HepG2 (cell line): ENCODE results near the gene OR2B2.

ENCODE experiments used
- BRCA1 ChIP-seq: sonication (generic); formaldehyde crosslinking; IDR thresholded peaks from 2 replicates; pipeline ENCODE4 v1.4.0; 2020; ENCODE audit warnings: missing genetic modification reagents
- CHD4 ChIP-seq: fragments of 200-600 bp; sonication (generic); IDR thresholded peaks from 2 replicates; pipeline ENCODE4 v1.7.0; 2017; ENCODE audit warnings: mild to moderate bottlenecking, low read length, borderline replicate concordance
- FOSL2 ChIP-seq: sonication (generic); formaldehyde crosslinking; IDR thresholded peaks from 2 replicates; pipeline ENCODE4 v1.4.0; 2020; ENCODE audit warnings: missing genetic modification reagents
- POLR2AphosphoS5 ChIP-seq: IDR thresholded peaks from 2 replicates; pipeline ENCODE4 v1.6.1; 2012; ENCODE audit warnings: low read depth, low read length
- RAD21 ChIP-seq: fragments of 450-650 bp; formaldehyde crosslinking; IDR thresholded peaks from 2 replicates; pipeline ENCODE4 v1.5.0; 2020; ENCODE audit warnings: mild to moderate bottlenecking
- SETDB1 ChIP-seq: sonication (generic); formaldehyde crosslinking; IDR thresholded peaks from 2 replicates; pipeline ENCODE4 v1.5.1; 2020; ENCODE audit warnings: missing genetic modification reagents, mild to moderate bottlenecking, borderline replicate concordance
- ZNF556 ChIP-seq: sonication (generic); formaldehyde crosslinking; IDR thresholded peaks from 2 replicates; pipeline ENCODE4 v1.4.0; 2020; ENCODE audit warnings: mild to moderate bottlenecking, missing genetic modification reagents, borderline replicate concordance
- ZNF747 ChIP-seq: sonication (generic); formaldehyde crosslinking; IDR thresholded peaks from 2 replicates; pipeline ENCODE4 v1.8.1; 2023; ENCODE audit warnings: missing genetic modification reagents, mild to moderate bottlenecking, borderline replicate concordance
- TF ChIP-seq, protein P1 (sequence below): sonication (generic); formaldehyde crosslinking; IDR thresholded peaks from 2 replicates; pipeline ENCODE4 v1.5.0; 2020; ENCODE audit warnings: mild to moderate bottlenecking, missing genetic modification reagents, moderate library complexity
- TF ChIP-seq, protein P2 (sequence below): sonication (generic); formaldehyde crosslinking; IDR thresholded peaks from 2 replicates; pipeline ENCODE4 v1.4.0; 2020; ENCODE audit warnings: missing genetic modification reagents, borderline replicate concordance

DNA sequence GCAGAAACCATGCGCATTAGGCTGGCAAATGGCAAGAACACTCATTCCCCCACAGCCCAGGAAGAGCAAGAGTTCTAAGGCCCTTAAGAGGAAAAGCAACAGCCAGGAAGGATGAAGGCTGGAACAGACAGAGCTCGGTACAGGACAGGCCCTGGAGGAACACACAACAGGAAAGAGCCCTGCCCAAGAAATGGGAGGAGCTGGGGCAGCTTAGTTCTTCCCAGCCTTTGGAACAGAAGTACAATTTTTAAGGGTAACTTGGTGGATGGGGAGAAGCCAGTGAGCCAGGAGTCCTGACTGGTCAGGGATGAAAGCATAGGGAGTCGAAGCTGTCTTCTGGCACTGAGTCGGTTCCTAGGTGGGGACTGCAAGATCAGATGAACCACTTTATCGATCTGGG is 32.4 kb downstream of the OR2B2 start:
- TF ChIP-seq, protein P1, sequence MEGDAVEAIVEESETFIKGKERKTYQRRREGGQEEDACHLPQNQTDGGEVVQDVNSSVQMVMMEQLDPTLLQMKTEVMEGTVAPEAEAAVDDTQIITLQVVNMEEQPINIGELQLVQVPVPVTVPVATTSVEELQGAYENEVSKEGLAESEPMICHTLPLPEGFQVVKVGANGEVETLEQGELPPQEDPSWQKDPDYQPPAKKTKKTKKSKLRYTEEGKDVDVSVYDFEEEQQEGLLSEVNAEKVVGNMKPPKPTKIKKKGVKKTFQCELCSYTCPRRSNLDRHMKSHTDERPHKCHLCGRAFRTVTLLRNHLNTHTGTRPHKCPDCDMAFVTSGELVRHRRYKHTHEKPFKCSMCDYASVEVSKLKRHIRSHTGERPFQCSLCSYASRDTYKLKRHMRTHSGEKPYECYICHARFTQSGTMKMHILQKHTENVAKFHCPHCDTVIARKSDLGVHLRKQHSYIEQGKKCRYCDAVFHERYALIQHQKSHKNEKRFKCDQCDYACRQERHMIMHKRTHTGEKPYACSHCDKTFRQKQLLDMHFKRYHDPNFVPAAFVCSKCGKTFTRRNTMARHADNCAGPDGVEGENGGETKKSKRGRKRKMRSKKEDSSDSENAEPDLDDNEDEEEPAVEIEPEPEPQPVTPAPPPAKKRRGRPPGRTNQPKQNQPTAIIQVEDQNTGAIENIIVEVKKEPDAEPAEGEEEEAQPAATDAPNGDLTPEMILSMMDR (CRISPR knock-in tag): no peak
- TF ChIP-seq FOSL2 (no peak), SETDB1 (CRISPR knock-in tag) (no peak), ZNF747 (CRISPR knock-in tag) (no peak), BRCA1 (CRISPR knock-in tag) (no peak), RAD21 (CRISPR knock-in tag) (no peak), ZNF556 (CRISPR knock-in tag) (no peak), POLR2AphosphoS5 (no peak), CHD4 (no peak)
- TF ChIP-seq, protein P2, sequence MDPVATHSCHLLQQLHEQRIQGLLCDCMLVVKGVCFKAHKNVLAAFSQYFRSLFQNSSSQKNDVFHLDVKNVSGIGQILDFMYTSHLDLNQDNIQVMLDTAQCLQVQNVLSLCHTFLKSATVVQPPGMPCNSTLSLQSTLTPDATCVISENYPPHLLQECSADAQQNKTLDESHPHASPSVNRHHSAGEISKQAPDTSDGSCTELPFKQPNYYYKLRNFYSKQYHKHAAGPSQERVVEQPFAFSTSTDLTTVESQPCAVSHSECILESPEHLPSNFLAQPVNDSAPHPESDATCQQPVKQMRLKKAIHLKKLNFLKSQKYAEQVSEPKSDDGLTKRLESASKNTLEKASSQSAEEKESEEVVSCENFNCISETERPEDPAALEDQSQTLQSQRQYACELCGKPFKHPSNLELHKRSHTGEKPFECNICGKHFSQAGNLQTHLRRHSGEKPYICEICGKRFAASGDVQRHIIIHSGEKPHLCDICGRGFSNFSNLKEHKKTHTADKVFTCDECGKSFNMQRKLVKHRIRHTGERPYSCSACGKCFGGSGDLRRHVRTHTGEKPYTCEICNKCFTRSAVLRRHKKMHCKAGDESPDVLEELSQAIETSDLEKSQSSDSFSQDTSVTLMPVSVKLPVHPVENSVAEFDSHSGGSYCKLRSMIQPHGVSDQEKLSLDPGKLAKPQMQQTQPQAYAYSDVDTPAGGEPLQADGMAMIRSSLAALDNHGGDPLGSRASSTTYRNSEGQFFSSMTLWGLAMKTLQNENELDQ: no peak
